DMS53 treated with DMSO at 0.1 percent for 48 hours (cell line): ENCODE measurements around the gene IL17RE.

Experiments
- DNase-seq: peaks from one replicate; lab custom pipeline; 2025; ENCODE audit not compliant: unreplicated experiment; lab: John Stamatoyannopoulos, UW

IL17RE gene

GRCh38 chr3:9903238-9903624, 583 bp downstream of the IL17RE start:
- no peak for DNase-seq

GRCh38 chr3:9903904-9904303, 1.3 kb downstream of the IL17RE start:
- DNase-seq = no peak

- no peak for DNase-seq
Observed at GRCh38 chr3:9906480-9906879, 3.8 kb downstream of the IL17RE start.

- no peak for DNase-seq
Observed at GRCh38 chr3:9908286-9908685, 5.6 kb downstream of the IL17RE start.

GRCh38 chr3:9909221-9910013, 6.8 kb downstream of the IL17RE start:
- no peak for DNase-seq

- DNase-seq = no peak
Observed at GRCh38 chr3:9911863-9912262, 9.2 kb downstream of the IL17RE start.

GRCh38 chr3:9912294-9912935, 9.8 kb downstream of the IL17RE start:
- no peak for DNase-seq

GRCh38 chr3:9913601-9914000, 11.0 kb downstream of the IL17RE start:
- DNase-seq = no peak

- no peak for DNase-seq
Observed at GRCh38 chr3:9914011-9914410, 11.4 kb downstream of the IL17RE start.

GRCh38 chr3:9914559-9915253, 12.1 kb downstream of the IL17RE start:
- DNase-seq = no peak

GRCh38 chr3:9915254-9916141, 12.8 kb downstream of the IL17RE start:
- peak; percentile 8 for DNase-seq

- no peak for DNase-seq
Observed at GRCh38 chr3:9916346-9916733, 13.7 kb downstream of the IL17RE start.

- peak; percentile 50 for DNase-seq
Observed at GRCh38 chr3:9916734-9917680, 14.4 kb downstream of the IL17RE start, which contains the start of gene IL17RC. Gene IL17RC, plus strand, starts transcription at chr3:9917098. Its CDS starts 218 bp downstream, at chr3:9917316.

- no peak for DNase-seq
Observed at GRCh38 chr3:9917820-9918219, 15.2 kb downstream of the IL17RE start.

- no peak for DNase-seq
Observed at GRCh38 chr3:9918261-9919038, 15.8 kb downstream of the IL17RE start.

- DNase-seq = no peak
Observed at GRCh38 chr3:9928158-9928557, 25.5 kb downstream of the IL17RE start.

GRCh38 chr3:9930804-9931418, 28.3 kb downstream of the IL17RE start:
- DNase-seq = no peak

GRCh38 chr3:9932535-9932842, 29.8 kb downstream of the IL17RE start:
- DNase-seq = no peak
